DMS153 treated with DMSO at 0.1 percent for 48 hours (cell line): Measurements from ENCODE around the gene AKT1.

Experiments
- DNase-seq: peaks from one replicate; lab custom pipeline; 2025; ENCODE audit not compliant: unreplicated experiment; lab: John Stamatoyannopoulos, UW

The AKT1 gene

GRCh38 chr14:104725772-104726548, 69.6 kb downstream of the AKT1 start:
- DNase-seq: no peak

GRCh38 chr14:104724981-104725771, 70.4 kb downstream of the AKT1 start:
- no peak for DNase-seq

- no peak for DNase-seq
Observed at GRCh38 chr14:104724407-104724980, 71.1 kb downstream of the AKT1 start.

- no peak for DNase-seq
Observed at GRCh38 chr14:104723651-104724406, 71.7 kb downstream of the AKT1 start, which contains the start of gene ADSS1. Gene ADSS1, plus strand, starts transcription at chr14:104724229. Its CDS starts 42 bp downstream, at chr14:104724271.

- no peak for DNase-seq
Observed at GRCh38 chr14:104722938-104723650, 72.5 kb downstream of the AKT1 start.

GRCh38 chr14:104721505-104722431, 73.8 kb downstream of the AKT1 start:
- DNase-seq: no peak
